H1 (cell line): ENCODE measurements around the gene PTDSS2. TPM values are rescaled to one million over a fixed set of nuclear protein-coding genes. Genes with fewer than 3 reads are reported as not detected.

Experiments used
- BRCA1 ChIP-seq: IDR thresholded peaks from 2 replicates; pipeline ENCODE4 v1.6.1; 2012; ENCODE audit warnings: low read depth, low read length, improper control_type of control experiment
- CHD2 ChIP-seq: IDR thresholded peaks from 2 replicates; pipeline ENCODE4 v1.6.1; 2012; ENCODE audit warnings: low read length, improper control_type of control experiment
- CREB1 ChIP-seq: IDR thresholded peaks from 2 replicates; pipeline ENCODE4 v1.6.1; 2012; ENCODE audit warnings: inconsistent platforms
- EGR1 ChIP-seq: IDR thresholded peaks from 2 replicates; pipeline ENCODE4 v1.6.1; 2011; ENCODE audit warnings: low read depth, low read length, borderline replicate concordance
- FOSL1 ChIP-seq: IDR thresholded peaks from 2 replicates; pipeline ENCODE4 v1.6.1; 2011; ENCODE audit warnings: mild to moderate bottlenecking, low read depth, low read length, moderate library complexity; ENCODE audit not compliant: insufficient read depth
- HDAC2 ChIP-seq, 2 experiments: fragments of 300-600 bp in 1 of 2; sonication (generic) in 1 of 2; IDR thresholded peaks; 2 replicates each; pipeline ENCODE4 v1.6.1; 2011 to 2012; ENCODE audit warnings: low read depth in 2 of 2, low read length in 2 of 2, mild to moderate bottlenecking in 2 of 2, moderate library complexity in 2 of 2, borderline replicate concordance in 1 of 2, inconsistent platforms in 1 of 2
- JUN ChIP-seq: IDR thresholded peaks from 2 replicates; pipeline ENCODE4 v1.6.1; 2011; ENCODE audit warnings: low read depth, mild to moderate bottlenecking, improper control_type of control experiment, low read length
- MAFK ChIP-seq: IDR thresholded peaks from 2 replicates; pipeline ENCODE4 v1.6.1; 2012; ENCODE audit warnings: low read depth, mild to moderate bottlenecking, improper control_type of control experiment, low read length
- NRF1 ChIP-seq: IDR thresholded peaks from 2 replicates; pipeline ENCODE4 v1.6.1; 2011; ENCODE audit warnings: mild to moderate bottlenecking, low read depth, low read length, improper control_type of control experiment
- POLR2A ChIP-seq, 2 experiments: IDR thresholded peaks; 1 replicate in 1 of 2; 2 replicates in 1 of 2; pipeline ENCODE4 v1.6.1; 2011; ENCODE audit warnings: low read depth in 2 of 2, low read length in 2 of 2, mild to moderate bottlenecking in 2 of 2; ENCODE audit errors: control extremely low read depth in 1 of 2
- POLR2AphosphoS5 ChIP-seq: IDR thresholded peaks from 2 replicates; pipeline ENCODE4 v1.6.1; 2011; ENCODE audit warnings: low read depth, low read length
- POU5F1 ChIP-seq: IDR thresholded peaks from 2 replicates; pipeline ENCODE4 v1.6.1; 2011; ENCODE audit warnings: low read depth, mild to moderate bottlenecking, low read length, moderate library complexity
- RNF2 ChIP-seq: fragments of 200-900, 300-1000 bp; sonication (generic); IDR thresholded peaks from 2 replicates; pipeline ENCODE4 v1.7.1; 2016; ENCODE audit warnings: borderline replicate concordance, low read depth, mild to moderate bottlenecking, antibody characterized with exemption, low read length; ENCODE audit not compliant: poor library complexity, severe bottlenecking; ENCODE audit errors: missing control alignments
- RXRA ChIP-seq: IDR thresholded peaks from 2 replicates; pipeline ENCODE4 v1.6.1; 2011; ENCODE audit warnings: low read depth, mild to moderate bottlenecking, low read length, moderate library complexity; ENCODE audit not compliant: insufficient read depth
- SAP30 ChIP-seq: fragments of 300-600 bp; sonication (generic); IDR thresholded peaks from 2 replicates; pipeline ENCODE4 v1.7.1; 2012; ENCODE audit warnings: low read length, moderate library complexity, mild to moderate bottlenecking, inconsistent platforms; ENCODE audit not compliant: insufficient read depth, insufficient replicate concordance
- SIN3A ChIP-seq, 2 experiments: IDR thresholded peaks in 1 of 2; conservative IDR thresholded peaks in 1 of 2; 2 replicates each; pipeline ENCODE4 v1.6.1; 2011 to 2012; ENCODE audit warnings: low read length in 2 of 2, improper control_type of control experiment in 1 of 2, low read depth in 1 of 2, mild to moderate bottlenecking in 1 of 2
- SP1 ChIP-seq: IDR thresholded peaks from 2 replicates; pipeline ENCODE4 v1.6.1; 2011; ENCODE audit warnings: low read depth, low read length
- SP2 ChIP-seq: IDR thresholded peaks from 2 replicates; pipeline ENCODE4 v1.6.1; 2012; ENCODE audit warnings: mild to moderate bottlenecking, low read length, inconsistent platforms
- SUZ12 ChIP-seq: fragments of 200-600 bp; sonication (generic); IDR thresholded peaks from 2 replicates; pipeline ENCODE4 v1.6.1; 2012; ENCODE audit warnings: mild to moderate bottlenecking, inconsistent platforms, low read length, moderate library complexity, mixed read lengths
- TBP ChIP-seq: IDR thresholded peaks from 2 replicates; pipeline ENCODE4 v1.6.1; 2011; ENCODE audit warnings: low read depth, low read length, improper control_type of control experiment
- USF2 ChIP-seq: IDR thresholded peaks from 2 replicates; pipeline ENCODE4 v1.6.1; 2011; ENCODE audit warnings: low read length, improper control_type of control experiment
- YY1 ChIP-seq: IDR thresholded peaks from 2 replicates; pipeline ENCODE4 v1.6.1; 2011; ENCODE audit warnings: low read depth, mild to moderate bottlenecking, low read length
- polyA plus RNA-seq, 7 experiments: library from polyadenylated mRNA; depleted of rRNA in 3 of 7; stranded (reverse) in 5 of 7; unstranded in 2 of 7; fragments of >200 nt in 5 of 7; fragments of 200-250 nt in 2 of 7; gene quantifications; 1 replicate in 5 of 7; 2 replicates in 1 of 7; 4 replicates in 1 of 7; pipeline versions ENCODE4 v1.2.1 to v1.2.3, GENCODE V29; 2011 to 2013; ENCODE audit warnings: missing spikeins in 2 of 7, mixed read lengths in 2 of 7
- total RNA-seq: library from RNA; stranded (reverse); fragmentation: NEBNext Ultra II Directional; extraction: Animal tissue kit (Norgen Biotek cat#: 25700); gene quantifications from 2 replicates; pipeline ENCODE4 v1.2.1, GENCODE V29; 2021

PTDSS2 gene
- total and polyA plus RNA-seq, 2 of the 8 experiments (the other 6 are each of a cell fraction or from before 2014, with no cell fraction given) = 48.7 to 68.2 TPM

DNA sequence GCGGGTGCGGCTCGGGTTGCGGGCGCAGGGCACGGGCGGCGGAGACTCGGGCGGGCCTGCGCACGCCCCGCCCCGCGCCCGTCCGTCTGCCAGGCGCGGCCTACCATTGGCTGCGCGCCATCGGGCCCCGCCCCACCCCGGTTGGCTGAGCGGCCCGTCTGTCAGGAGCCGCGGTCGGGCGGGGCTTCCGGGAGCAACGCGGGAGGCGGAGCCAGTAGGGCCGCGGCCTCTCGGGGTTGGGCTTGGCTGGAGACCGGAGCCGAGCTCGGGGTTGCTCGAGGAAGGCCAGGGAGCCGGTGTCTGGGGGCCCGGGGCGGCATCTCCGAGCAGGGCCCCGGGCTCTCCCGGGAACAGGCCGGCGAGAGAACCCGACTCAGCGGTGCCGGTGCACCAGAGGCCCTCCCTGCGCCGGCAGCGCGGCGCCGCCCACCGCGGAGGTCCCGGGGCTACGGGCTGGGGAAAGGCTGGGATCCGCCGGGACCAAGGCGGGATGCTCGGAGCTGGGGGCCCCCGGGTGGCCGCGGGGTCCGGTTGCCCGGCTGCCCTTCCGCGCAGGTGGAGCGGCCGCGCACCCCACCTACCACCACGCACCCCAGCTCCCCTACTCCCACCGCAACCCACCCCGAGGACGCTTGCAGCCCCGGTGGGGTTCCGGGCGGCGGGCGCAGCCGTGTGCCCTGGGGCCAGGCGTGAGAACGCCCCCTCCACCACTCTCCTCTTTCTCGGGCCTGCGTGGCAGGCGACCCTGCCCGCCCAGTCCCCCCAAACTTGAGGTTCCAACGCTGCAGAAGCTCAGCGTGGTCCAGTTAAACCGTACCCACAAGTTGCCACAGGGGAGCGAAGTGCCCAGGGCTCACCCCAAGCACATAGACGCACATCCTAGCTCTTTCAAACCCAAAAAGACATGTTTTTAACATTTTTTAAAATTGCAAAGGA lies 85.7 kb downstream of the PTDSS2 start, which contains the start of gene HRAS (continued):
- TF ChIP-seq USF2 = no peak
- no peak for TF ChIP-seq MAFK
- no peak for TF ChIP-seq SAP30
- TF ChIP-seq POU5F1 = no peak
- TF ChIP-seq POLR2AphosphoS5 = peak; percentile 38; the same call in 1 of the 2 replicates
- peak; percentile 45 for TF ChIP-seq CREB1
- 0 out of 2 replicates have a peak, but pooled peaks have one; percentile 28 for TF ChIP-seq FOSL1
- TF ChIP-seq NRF1 = peak; percentile 34; the same call in 1 of the 2 replicates
- no peak for TF ChIP-seq RNF2
- no peak for TF ChIP-seq JUN
- TF ChIP-seq SUZ12 = 0 out of 2 replicates have a peak, but pooled peaks have one; percentile 9
- no peak for TF ChIP-seq YY1
- no peak for TF ChIP-seq BRCA1
- peak; percentile 66 for TF ChIP-seq SP2
- TF ChIP-seq POLR2A (IDR thresholded peaks at IDR 0.05; ENCODE audit: control extremely low read depth in 1 of 2, low read depth in 2 of 2, low read length in 2 of 2) = peak in 1 of 2 experiments; percentile 51; a peak in 1 of 3 replicates
- TF ChIP-seq SP1 = peak; percentile 90
- no peak for TF ChIP-seq EGR1
- peak; percentile 54; the same call in 1 of the 2 replicates for TF ChIP-seq TBP
- TF ChIP-seq RXRA = no peak
- TF ChIP-seq CHD2 = peak; percentile 86
- TF ChIP-seq SIN3A (conservative IDR thresholded peaks at IDR 0.05 in 1 of 2, IDR thresholded peaks at IDR 0.05 in 1 of 2; ENCODE audit: low read depth in 1 of 2, low read length in 2 of 2) = no peak
- TF ChIP-seq HDAC2 (IDR thresholded peaks at IDR 0.05; ENCODE audit: borderline replicate concordance in 1 of 2, low read depth in 2 of 2, low read length in 2 of 2) = peak in 1 of 2 experiments; percentile 16; a peak in 1 of 4 replicates
